Measurements from ENCODE around the gene DNM3. TPM values are rescaled to one million over a fixed set of nuclear protein-coding genes. Genes with fewer than 3 reads are reported as not detected.

The DNM3 gene
- total and polyA plus RNA-seq, 9 donors: 2.2 to 7.0 (median 3.9) TPM

DNA sequence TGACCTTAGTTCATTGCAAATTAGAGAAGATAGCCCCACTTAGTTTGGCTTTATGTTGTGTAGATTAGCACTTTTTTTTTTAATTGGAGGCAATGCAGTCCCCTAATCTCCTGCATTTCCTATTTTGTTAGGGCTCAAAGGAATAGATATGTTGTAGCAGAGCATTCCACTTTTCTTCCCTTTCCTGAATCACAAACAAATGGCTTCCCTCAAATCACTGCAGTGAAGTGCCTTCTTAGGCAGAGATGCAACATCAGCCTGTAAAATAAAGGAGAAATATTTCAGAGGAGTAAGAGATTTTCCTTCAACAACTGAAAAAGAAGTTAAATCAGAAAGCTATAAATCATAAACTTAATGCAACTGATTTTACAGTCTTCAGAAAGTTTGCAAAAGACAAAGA lies 307.4 kb downstream of the DNM3 start:
- H3K4me3 ChIP-seq (ENCODE audit: low read length): no peak overlapping the region
- no peaks in the 10 kb centered on the region for H3K9me3 ChIP-seq (replicated peaks; ENCODE audit: control insufficient read depth, low read depth, low read length)
- H3K4me1 ChIP-seq (ENCODE audit: control insufficient read depth, insufficient read depth, low read length): no peaks in the 10 kb centered on the region
- H3K27me3 ChIP-seq (ENCODE audit: control insufficient read depth, insufficient read depth, low read length): no peaks in the 10 kb centered on the region
- peak overlapping the region; percentile 60 for H3K27ac ChIP-seq (ENCODE audit: low read length)
- H3K36me3 ChIP-seq (ENCODE audit: control insufficient read depth, insufficient read depth, low read length): no peaks in the 10 kb centered on the region
- DNase-seq: peak; percentile 41

DNA sequence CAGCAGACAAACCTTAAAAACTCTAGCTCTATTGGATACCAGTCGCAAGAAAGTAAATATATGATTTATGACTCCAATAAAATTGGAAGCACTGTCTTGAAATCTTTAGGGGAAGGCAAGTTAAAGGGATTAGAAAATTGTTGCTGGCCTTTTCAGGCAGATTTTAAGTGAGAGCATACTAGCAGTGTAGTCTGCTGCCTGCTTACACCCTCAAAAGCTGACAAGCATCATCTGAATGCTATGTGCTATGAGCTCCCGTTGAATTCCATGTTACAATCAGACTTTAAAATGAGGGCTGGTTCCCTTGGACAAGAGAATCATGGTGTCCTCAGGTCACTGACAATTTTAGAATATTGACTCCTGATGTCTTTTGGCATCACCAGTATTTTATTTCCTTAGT lies 308.0 kb downstream of the DNM3 start:
- no peaks in the 10 kb centered on the region for H3K27me3 ChIP-seq (ENCODE audit: control insufficient read depth, insufficient read depth, low read length)
- H3K27ac ChIP-seq (ENCODE audit: low read length): peak overlapping the region; percentile 60

DNA sequence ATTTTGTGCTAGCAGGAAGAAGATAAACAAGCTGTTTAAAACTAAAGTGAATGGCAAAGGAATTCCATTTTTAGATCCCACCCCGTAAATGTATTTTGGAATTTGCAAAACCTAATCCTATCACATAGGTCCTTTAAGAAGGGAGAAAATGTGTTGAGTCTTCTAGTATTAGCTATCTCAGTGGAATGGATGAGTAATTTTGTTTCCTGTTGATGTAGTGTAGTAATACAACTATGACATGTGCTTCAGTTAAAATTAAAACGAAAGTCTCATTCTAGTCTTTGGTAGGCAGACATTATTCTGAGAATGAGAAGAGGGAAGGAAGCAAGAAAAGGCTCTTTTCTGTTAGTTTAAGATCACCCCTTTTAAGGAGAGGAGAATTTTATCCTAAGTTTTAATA lies 313.3 kb downstream of the DNM3 start:
- H3K4me3 ChIP-seq (ENCODE audit: low read length): no peak overlapping the region

More for the DNA sequence above, 308.0 kb downstream of the DNM3 start:
- WGBS (ENCODE audit: insufficient coverage): 17% methylated on average over 1 of the region's 2 CpGs
- peak; percentile 64 for DNase-seq
- no peak overlapping the region for H3K4me3 ChIP-seq (ENCODE audit: low read length)
- H3K9me3 ChIP-seq (replicated peaks; ENCODE audit: control insufficient read depth, low read depth, low read length): no peaks in the 10 kb centered on the region
- H3K4me1 ChIP-seq (ENCODE audit: control insufficient read depth, insufficient read depth, low read length): no peaks in the 10 kb centered on the region
- H3K36me3 ChIP-seq (ENCODE audit: control insufficient read depth, insufficient read depth, low read length): no peaks in the 10 kb centered on the region

GRCh38 chr1:172155766-172156165 lies 314.5 kb downstream of the DNM3 start:
- Histone ChIP-seq H3K27me3 (ENCODE audit: control insufficient read depth, insufficient read depth, low read length) (no peaks in the 10 kb centered on the region), H3K4me1 (ENCODE audit: control insufficient read depth, insufficient read depth, low read length) (no peaks in the 10 kb centered on the region), H3K9me3 (replicated peaks; ENCODE audit: control insufficient read depth, low read depth, low read length) (no peaks in the 10 kb centered on the region), H3K4me3 (ENCODE audit: low read length) (no peak overlapping the region), H3K36me3 (ENCODE audit: control insufficient read depth, insufficient read depth, low read length) (no peaks in the 10 kb centered on the region), H3K27ac (ENCODE audit: low read length) (no peak overlapping the region)
- no peak for DNase-seq
- 78% methylated on average over 1 of the region's 2 CpGs for WGBS (ENCODE audit: insufficient coverage)

More for the DNA sequence above, 313.3 kb downstream of the DNM3 start:
- H3K36me3 ChIP-seq (ENCODE audit: control insufficient read depth, insufficient read depth, low read length): no peaks in the 10 kb centered on the region
- no peaks in the 10 kb centered on the region for H3K27me3 ChIP-seq (ENCODE audit: control insufficient read depth, insufficient read depth, low read length)
- H3K9me3 ChIP-seq (replicated peaks; ENCODE audit: control insufficient read depth, low read depth, low read length): no peaks in the 10 kb centered on the region
- H3K27ac ChIP-seq (ENCODE audit: low read length): peak overlapping the region; percentile 79
- no peaks in the 10 kb centered on the region for H3K4me1 ChIP-seq (ENCODE audit: control insufficient read depth, insufficient read depth, low read length)
- peak; percentile 87 for DNase-seq
- WGBS (ENCODE audit: insufficient coverage): no CpG with 5 or more reads among the region's 2 CpGs

GRCh38 chr1:172162236-172162635 lies 320.9 kb downstream of the DNM3 start:
- no peak overlapping the region for H3K27ac ChIP-seq (ENCODE audit: low read length)
- no peaks in the 10 kb centered on the region for H3K4me1 ChIP-seq (ENCODE audit: control insufficient read depth, insufficient read depth, low read length)
- peak; percentile 89 for DNase-seq
- H3K9me3 ChIP-seq (replicated peaks; ENCODE audit: control insufficient read depth, low read depth, low read length): no peaks in the 10 kb centered on the region
- H3K27me3 ChIP-seq (ENCODE audit: control insufficient read depth, insufficient read depth, low read length): no peaks in the 10 kb centered on the region
- no peak overlapping the region for H3K4me3 ChIP-seq (ENCODE audit: low read length)
- H3K36me3 ChIP-seq (ENCODE audit: control insufficient read depth, insufficient read depth, low read length): no peaks in the 10 kb centered on the region
- WGBS (ENCODE audit: insufficient coverage): no CpG with 5 or more reads among the region's 2 CpGs

GRCh38 chr1:172163498-172164215 lies 322.4 kb downstream of the DNM3 start:
- no peaks in the 10 kb centered on the region for H3K36me3 ChIP-seq (ENCODE audit: control insufficient read depth, insufficient read depth, low read length)
- H3K27ac ChIP-seq (ENCODE audit: low read length): no peak overlapping the region
- no peaks in the 10 kb centered on the region for H3K9me3 ChIP-seq (replicated peaks; ENCODE audit: control insufficient read depth, low read depth, low read length)
- H3K27me3 ChIP-seq (ENCODE audit: control insufficient read depth, insufficient read depth, low read length): no peaks in the 10 kb centered on the region
- H3K4me1 ChIP-seq (ENCODE audit: control insufficient read depth, insufficient read depth, low read length): no peaks in the 10 kb centered on the region
- DNase-seq: no peak
- no CpG with 5 or more reads among the region's 4 CpGs for WGBS (ENCODE audit: insufficient coverage)
- no peak overlapping the region for H3K4me3 ChIP-seq (ENCODE audit: low read length)

DNA sequence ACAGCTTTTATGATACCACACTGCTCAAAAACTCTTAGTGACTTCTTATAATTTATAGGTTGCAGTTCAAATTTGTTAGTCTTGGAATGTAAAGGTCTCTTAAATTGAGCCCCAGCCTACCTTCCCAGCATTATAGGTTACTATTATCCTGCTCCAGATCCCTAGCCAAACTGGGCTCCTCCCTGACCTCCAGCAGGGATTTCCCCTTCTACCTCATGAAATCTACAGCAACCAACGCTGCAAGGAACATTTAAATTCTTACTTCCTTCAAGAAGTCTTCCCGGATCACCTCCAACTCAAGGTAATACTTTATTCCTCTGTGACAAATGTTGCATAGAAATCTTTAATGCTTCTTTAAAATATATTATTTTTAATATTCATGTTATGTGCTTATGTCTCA lies 324.1 kb downstream of the DNM3 start:
- H3K4me1 ChIP-seq (ENCODE audit: control insufficient read depth, insufficient read depth, low read length): no peaks in the 10 kb centered on the region
- no peaks in the 10 kb centered on the region for H3K36me3 ChIP-seq (ENCODE audit: control insufficient read depth, insufficient read depth, low read length)
- H3K9me3 ChIP-seq (replicated peaks; ENCODE audit: control insufficient read depth, low read depth, low read length): no peaks in the 10 kb centered on the region
- H3K27ac ChIP-seq (ENCODE audit: low read length): no peak overlapping the region
- no peak overlapping the region for H3K4me3 ChIP-seq (ENCODE audit: low read length)
- no peak for DNase-seq
- WGBS (ENCODE audit: insufficient coverage): no CpG with 5 or more reads among the region's 2 CpGs
- no peaks in the 10 kb centered on the region for H3K27me3 ChIP-seq (ENCODE audit: control insufficient read depth, insufficient read depth, low read length)

DNA sequence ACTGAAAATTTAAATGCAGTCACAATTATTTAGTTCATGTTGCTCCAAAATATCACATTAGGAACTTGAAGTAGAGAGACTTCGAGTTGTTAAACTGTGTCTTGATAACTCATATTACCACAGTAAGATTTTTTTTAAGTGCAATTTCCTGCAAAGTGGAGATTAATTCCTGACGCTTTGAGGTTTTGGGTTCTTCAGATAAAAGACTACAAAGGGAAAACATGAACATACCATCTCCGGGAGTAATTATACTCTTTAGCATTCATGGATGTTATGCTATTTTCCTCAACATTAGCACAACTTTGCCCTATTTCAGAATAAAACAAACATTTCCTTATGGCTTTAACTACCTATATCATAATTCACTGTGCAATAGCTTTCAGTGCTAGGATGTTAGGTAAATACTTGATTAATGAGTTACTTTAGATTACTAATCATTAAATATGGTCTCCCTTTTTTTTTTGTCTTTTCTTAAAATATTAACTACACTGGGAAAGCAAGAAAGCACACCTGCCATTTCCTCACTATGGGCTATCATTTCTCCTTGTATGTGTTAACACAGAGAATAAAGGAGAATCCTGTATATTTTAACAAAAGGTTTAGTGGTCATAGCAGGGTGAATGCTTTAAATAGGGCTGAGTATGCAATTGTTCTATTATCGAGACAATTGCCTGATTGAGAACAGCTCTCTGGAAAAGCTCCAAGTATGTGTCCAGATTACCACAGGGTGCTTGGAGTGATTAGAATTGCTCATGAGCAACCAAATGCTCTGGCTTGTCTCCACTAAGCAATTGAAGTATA lies 326.7 kb downstream of the DNM3 start:
- Histone ChIP-seq H3K27me3 (ENCODE audit: control insufficient read depth, insufficient read depth, low read length) (no peaks in the 10 kb centered on the region), H3K4me3 (ENCODE audit: low read length) (no peak overlapping the region), H3K27ac (ENCODE audit: low read length) (no peak overlapping the region), H3K9me3 (replicated peaks; ENCODE audit: control insufficient read depth, low read depth, low read length) (no peaks in the 10 kb centered on the region), H3K4me1 (ENCODE audit: control insufficient read depth, insufficient read depth, low read length) (no peaks in the 10 kb centered on the region), H3K36me3 (ENCODE audit: control insufficient read depth, insufficient read depth, low read length) (no peaks in the 10 kb centered on the region)
- DNase-seq: peak; percentile 85
- WGBS (ENCODE audit: insufficient coverage): 20% methylated on average over 1 of the region's 4 CpGs

GRCh38 chr1:172168597-172168872 lies 327.2 kb downstream of the DNM3 start:
- H3K4me3 ChIP-seq (ENCODE audit: low read length): no peak overlapping the region
- WGBS (ENCODE audit: insufficient coverage): no CpG with 5 or more reads among the region's 2 CpGs
- H3K4me1 ChIP-seq (ENCODE audit: control insufficient read depth, insufficient read depth, low read length): no peaks in the 10 kb centered on the region
- no peak for DNase-seq
- no peaks in the 10 kb centered on the region for H3K36me3 ChIP-seq (ENCODE audit: control insufficient read depth, insufficient read depth, low read length)
- H3K9me3 ChIP-seq (replicated peaks; ENCODE audit: control insufficient read depth, low read depth, low read length): no peaks in the 10 kb centered on the region
- H3K27me3 ChIP-seq (ENCODE audit: control insufficient read depth, insufficient read depth, low read length): no peaks in the 10 kb centered on the region
- no peak overlapping the region for H3K27ac ChIP-seq (ENCODE audit: low read length)

DNA sequence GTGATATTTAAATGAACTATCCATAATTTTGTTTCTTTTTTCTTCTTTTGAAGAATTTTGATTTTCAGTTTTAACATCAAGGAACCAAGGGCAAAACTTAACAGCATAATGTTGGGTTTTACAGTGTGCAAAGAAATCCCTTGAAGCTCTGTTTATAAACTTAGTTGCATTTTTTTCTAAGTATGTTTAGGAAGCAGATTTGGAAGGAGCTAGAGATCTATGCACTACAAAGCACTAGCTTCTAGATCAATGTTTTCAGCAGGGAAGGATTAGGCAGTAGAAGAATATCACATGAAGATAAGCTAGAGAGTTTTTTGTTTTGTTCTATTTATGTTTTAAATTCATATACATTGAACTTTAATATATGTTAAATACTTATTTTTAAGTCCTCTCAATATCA lies 328.5 kb downstream of the DNM3 start:
- H3K9me3 ChIP-seq (replicated peaks; ENCODE audit: control insufficient read depth, low read depth, low read length): no peaks in the 10 kb centered on the region
- DNase-seq: no peak
- no peak overlapping the region for H3K27ac ChIP-seq (ENCODE audit: low read length)
- H3K36me3 ChIP-seq (ENCODE audit: control insufficient read depth, insufficient read depth, low read length): no peaks in the 10 kb centered on the region
- H3K27me3 ChIP-seq (ENCODE audit: control insufficient read depth, insufficient read depth, low read length): no peaks in the 10 kb centered on the region
- no peak overlapping the region for H3K4me3 ChIP-seq (ENCODE audit: low read length)
- H3K4me1 ChIP-seq (ENCODE audit: control insufficient read depth, insufficient read depth, low read length): no peaks in the 10 kb centered on the region

Data from muscle of leg (tissue), 11 donors.